ENCODE measurements around the gene CST8.

DNA sequence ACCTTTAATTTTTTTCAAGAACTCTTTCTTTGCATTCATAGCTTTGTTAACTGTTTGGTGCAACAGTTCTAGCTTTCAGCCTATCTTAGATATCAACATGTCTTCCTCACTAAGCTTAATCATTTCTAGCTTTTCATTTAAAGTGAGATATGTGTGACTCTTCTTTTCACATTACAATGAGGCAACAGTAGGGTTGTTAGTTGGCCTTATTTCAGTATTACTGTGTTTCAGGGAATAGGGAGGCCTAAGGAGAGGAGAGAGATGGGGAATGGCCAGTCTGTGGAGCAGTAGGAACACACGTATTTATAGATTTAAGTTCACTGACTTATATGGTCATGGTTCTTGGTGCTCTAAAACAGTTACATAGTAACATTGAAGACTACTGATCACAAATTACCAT lies 41.6 kb downstream of the CST8 start:
- TF ChIP-seq, protein P1, sequence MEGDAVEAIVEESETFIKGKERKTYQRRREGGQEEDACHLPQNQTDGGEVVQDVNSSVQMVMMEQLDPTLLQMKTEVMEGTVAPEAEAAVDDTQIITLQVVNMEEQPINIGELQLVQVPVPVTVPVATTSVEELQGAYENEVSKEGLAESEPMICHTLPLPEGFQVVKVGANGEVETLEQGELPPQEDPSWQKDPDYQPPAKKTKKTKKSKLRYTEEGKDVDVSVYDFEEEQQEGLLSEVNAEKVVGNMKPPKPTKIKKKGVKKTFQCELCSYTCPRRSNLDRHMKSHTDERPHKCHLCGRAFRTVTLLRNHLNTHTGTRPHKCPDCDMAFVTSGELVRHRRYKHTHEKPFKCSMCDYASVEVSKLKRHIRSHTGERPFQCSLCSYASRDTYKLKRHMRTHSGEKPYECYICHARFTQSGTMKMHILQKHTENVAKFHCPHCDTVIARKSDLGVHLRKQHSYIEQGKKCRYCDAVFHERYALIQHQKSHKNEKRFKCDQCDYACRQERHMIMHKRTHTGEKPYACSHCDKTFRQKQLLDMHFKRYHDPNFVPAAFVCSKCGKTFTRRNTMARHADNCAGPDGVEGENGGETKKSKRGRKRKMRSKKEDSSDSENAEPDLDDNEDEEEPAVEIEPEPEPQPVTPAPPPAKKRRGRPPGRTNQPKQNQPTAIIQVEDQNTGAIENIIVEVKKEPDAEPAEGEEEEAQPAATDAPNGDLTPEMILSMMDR (IDR thresholded peaks at IDR 0.05), result no peak
- no peak for TF ChIP-seq POLR2A (IDR thresholded peaks at IDR 0.05)
